ENCODE results near the gene ELP5. TPM values are rescaled to one million over a fixed set of nuclear protein-coding genes. Genes with fewer than 3 reads are reported as not detected.

ELP5 gene, protein sequence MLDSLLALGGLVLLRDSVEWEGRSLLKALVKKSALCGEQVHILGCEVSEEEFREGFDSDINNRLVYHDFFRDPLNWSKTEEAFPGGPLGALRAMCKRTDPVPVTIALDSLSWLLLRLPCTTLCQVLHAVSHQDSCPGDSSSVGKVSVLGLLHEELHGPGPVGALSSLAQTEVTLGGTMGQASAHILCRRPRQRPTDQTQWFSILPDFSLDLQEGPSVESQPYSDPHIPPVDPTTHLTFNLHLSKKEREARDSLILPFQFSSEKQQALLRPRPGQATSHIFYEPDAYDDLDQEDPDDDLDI
- 100 to 1,000 TPM; 107 to 123 TPM for total RNA-seq
- polyA plus RNA-seq (ENCODE audit: insufficient read depth, low read depth, low replicate concordance), result 295 TPM
- long read RNA-seq, donor 1, transcript ELP5-204 (8 exons, 1,423 nt), result major isoform, 22 of 39 reads
- long read RNA-seq, donor 1, transcript ELP5-210 (4 exons, 687 nt), result minor isoform, 5 of 39 reads
- long read RNA-seq, donor 1, partial matches to known transcripts, result 5 of 39 reads
- long read RNA-seq, donor 1, other reads (novel, unspliced or antisense), result 0 of 39 reads
- long read RNA-seq, donor 2, transcript ELP5-204 (8 exons, 1,423 nt), result major isoform, 13 of 25 reads
- long read RNA-seq, donor 2, transcript ELP5-214 (6 exons, 2,209 nt), result minor isoform, 5 of 25 reads
- long read RNA-seq, donor 2, partial matches to known transcripts, result 0 of 25 reads
- long read RNA-seq, donor 2, other reads (novel, unspliced or antisense), result 0 of 25 reads

DNA sequence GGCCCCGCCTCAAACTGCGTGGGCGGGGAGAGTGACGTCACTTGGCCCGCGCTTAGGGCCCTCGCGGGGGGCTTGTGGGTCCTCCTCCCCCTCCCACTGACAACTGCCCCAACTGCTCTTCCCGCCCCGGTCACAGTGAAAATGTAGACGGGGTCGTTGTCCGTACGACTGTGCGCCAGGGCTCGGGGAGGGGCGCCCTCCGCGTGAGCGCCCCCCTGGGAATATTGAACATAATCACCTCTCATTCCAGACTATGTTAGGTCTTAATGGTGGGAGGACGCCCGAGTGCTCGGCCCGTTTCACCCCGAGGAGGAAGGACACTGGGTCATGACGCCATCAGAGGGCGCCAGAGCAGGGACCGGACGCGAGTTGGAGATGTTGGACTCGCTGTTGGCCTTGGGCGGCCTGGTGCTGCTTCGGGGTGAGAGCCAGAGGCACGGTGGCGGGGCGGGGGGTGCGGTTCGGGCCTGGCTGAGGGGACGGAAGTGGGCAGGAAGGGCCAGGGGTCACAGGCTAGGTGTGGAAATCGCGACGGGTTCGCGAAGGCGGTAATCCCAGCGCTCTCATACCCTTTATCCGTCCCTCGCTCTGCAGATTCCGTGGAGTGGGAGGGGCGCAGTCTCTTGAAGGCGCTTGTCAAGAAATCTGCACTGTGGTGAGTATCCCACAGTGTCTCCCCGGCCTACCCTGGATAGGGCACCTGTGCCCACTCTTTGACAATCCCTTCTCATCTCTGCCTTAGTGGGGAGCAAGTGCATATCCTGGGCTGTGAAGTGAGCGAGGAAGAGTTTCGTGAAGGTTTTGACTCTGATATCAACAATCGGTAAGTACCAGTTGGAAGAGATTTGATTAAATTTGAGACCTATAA is at the start of gene ELP5:
ELP5 (plus strand) TSS at position 40 of the 868 bp plus-strand sequence; CDS start at position 376, 336 bp downstream.
- Histone ChIP-seq H3K27me3 (no peaks in the 10 kb centered on the region), H3K9me3 (no peaks in the 10 kb centered on the region), H3K36me3 (ENCODE audit: low read depth, missing control alignments) (no peaks in the 10 kb centered on the region), H3K4me1 (peaks cover 26% of the 10 kb centered on the region), H3K27ac (peak within 1 kb of the TSS; percentile 99 to 100), H3K4me3 (peak within 1 kb of the TSS; percentile 88 to 98)
- 1 to 2% methylated on average over 33 to 55 of the region's 55 CpGs for WGBS, 2 donors
- TF ChIP-seq POLR2A (IDR thresholded peaks at IDR 0.05), result no peak
- TF ChIP-seq, protein P1, sequence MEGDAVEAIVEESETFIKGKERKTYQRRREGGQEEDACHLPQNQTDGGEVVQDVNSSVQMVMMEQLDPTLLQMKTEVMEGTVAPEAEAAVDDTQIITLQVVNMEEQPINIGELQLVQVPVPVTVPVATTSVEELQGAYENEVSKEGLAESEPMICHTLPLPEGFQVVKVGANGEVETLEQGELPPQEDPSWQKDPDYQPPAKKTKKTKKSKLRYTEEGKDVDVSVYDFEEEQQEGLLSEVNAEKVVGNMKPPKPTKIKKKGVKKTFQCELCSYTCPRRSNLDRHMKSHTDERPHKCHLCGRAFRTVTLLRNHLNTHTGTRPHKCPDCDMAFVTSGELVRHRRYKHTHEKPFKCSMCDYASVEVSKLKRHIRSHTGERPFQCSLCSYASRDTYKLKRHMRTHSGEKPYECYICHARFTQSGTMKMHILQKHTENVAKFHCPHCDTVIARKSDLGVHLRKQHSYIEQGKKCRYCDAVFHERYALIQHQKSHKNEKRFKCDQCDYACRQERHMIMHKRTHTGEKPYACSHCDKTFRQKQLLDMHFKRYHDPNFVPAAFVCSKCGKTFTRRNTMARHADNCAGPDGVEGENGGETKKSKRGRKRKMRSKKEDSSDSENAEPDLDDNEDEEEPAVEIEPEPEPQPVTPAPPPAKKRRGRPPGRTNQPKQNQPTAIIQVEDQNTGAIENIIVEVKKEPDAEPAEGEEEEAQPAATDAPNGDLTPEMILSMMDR (IDR thresholded peaks at IDR 0.05), result peak in 2 of 3 experiments; percentile 2 to 31
- intact Hi-C loops (cut with DNase I; ENCODE audit: low total_unique reads), result no loop called here
- DNase-seq, result peak; percentile 94

DNA sequence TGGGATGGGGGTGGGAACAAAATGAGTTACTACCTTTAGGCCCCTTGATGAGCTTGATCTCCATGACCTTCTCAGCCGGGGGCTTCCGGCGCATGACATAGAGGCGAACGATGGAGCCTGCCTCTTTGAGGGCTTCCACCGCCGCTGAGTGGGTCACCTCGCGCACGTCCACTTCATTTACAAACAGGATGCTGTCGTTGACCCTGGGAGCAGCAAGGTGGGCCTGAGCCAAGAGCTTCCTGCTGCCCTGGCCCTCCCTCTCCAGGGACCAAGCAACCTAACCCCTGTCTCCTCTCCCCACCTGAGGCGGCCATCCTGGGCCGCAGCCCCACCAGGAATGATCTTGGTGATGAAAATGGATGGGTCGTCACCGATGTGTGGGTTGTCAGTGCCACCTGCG is 48.6 kb upstream of the ELP5 start:
- H3K4me3 ChIP-seq, result no peak overlapping the region
- no peaks in the 10 kb centered on the region for H3K9me3 ChIP-seq
- TF ChIP-seq, protein P1 (IDR thresholded peaks at IDR 0.05), result no peak
- H3K27me3 ChIP-seq, result no peaks in the 10 kb centered on the region
- H3K4me1 ChIP-seq, result peaks cover 37% of the 10 kb centered on the region
- H3K36me3 ChIP-seq (ENCODE audit: low read depth, missing control alignments), result no peaks in the 10 kb centered on the region
- 88 to 93% methylated on average over 6 to 16 of the region's 16 CpGs for WGBS, 2 donors
- intact Hi-C loops (cut with DNase I; ENCODE audit: low total_unique reads), result no loop called here
- no peak overlapping the region for H3K27ac ChIP-seq
- DNase-seq, result no peak

DNA sequence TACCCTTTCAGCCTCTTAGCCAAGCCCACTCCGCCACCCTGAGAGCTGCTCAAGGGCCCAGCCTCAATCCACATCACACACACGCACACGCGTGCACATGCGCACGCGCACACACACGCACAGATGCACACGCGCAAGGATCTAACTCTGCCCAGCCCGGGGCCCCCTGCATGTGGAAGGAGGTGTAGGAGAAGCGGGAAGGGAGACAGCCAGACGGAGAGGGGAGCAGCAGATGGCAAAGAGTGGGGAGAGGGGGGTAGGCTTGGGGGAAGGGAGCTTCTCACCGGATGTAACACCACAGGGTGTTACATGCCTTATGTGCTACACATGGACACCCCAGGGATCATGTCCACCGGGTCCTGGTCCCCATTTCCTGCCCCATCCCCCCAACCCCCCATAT is 47.7 kb upstream of the ELP5 start:
- WGBS, 2 donors, result 40 to 43% methylated on average over 9 to 15 of the region's 15 CpGs
- Histone ChIP-seq H3K27ac (peak overlapping the region; percentile 59 to 80), H3K36me3 (ENCODE audit: low read depth, missing control alignments) (no peaks in the 10 kb centered on the region), H3K4me3 (peak overlapping the region; percentile 52 to 55), H3K27me3 (no peaks in the 10 kb centered on the region), H3K4me1 (peaks cover 39% of the 10 kb centered on the region), H3K9me3 (no peaks in the 10 kb centered on the region)
- intact Hi-C loops (cut with DNase I; ENCODE audit: low total_unique reads), result no loop called here
- DNase-seq, result no peak
- TF ChIP-seq, protein P1 (IDR thresholded peaks at IDR 0.05), result no peak

DNA sequence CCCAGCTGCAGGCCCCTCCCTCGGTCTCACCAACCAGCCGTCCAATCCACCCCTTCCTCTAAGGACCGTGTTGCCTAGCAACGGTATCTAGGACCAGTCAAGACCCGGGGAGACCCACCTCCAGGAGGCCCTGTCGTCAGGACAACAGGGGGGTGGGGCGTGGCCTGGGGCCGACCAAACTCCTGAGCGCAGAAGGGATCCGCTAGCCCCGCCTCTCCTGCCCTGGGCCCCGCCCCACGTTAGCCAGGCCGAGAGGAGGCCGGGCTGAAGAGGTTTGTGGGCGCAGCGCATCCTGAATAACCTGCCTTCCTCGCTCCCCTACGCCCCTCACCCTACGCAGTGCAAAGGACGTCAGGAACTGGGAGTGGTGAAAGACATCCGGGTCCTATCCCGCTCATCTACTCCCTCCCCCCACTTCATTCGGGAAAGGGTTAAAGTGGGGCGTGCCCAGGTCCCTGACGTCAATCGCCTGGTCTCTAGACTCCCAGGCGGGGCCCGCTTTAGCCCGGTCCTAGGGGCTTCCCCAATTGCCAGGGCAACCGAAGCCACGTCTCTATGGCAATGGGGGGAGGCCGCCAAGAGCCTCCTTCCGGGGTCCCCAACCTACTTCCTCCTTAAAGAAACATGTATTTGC is 47.1 kb upstream of the ELP5 start:
- Histone ChIP-seq H3K27me3 (no peaks in the 10 kb centered on the region), H3K36me3 (ENCODE audit: low read depth, missing control alignments) (no peaks in the 10 kb centered on the region), H3K4me3 (peak overlapping the region; percentile 52 to 55), H3K27ac (peak overlapping the region; percentile 59 to 80), H3K9me3 (no peaks in the 10 kb centered on the region), H3K4me1 (peaks cover 39% of the 10 kb centered on the region)
- 2 to 6% methylated on average over 6 to 34 of the region's 34 CpGs for WGBS, 2 donors
- intact Hi-C loops (cut with DNase I; ENCODE audit: low total_unique reads), result no loop called here
- TF ChIP-seq, protein P1 (IDR thresholded peaks at IDR 0.05), result peak in 1 of 3 experiments; percentile 7
- no peak for TF ChIP-seq POLR2A (IDR thresholded peaks at IDR 0.05)
- DNase-seq, result peak; percentile 89

Data from testis (tissue), 5 donors.